CD4-positive, alpha-beta T cell (primary cell): ENCODE measurements around the gene RAD9A. TPM values are rescaled to one million over a fixed set of nuclear protein-coding genes. Genes with fewer than 3 reads are reported as not detected.

Experiments
- ATAC-seq: fragments of 200-7000 bp; cut with Tn5 transposase; one replicate; pipeline ENCODE4 v1.10.0; 2022; ENCODE audit warnings: mild to moderate bottlenecking; ENCODE audit not compliant: poor library complexity
- CTCF ChIA-PET: fragments of 350-600 bp; sonication (Branson Sonifier 250); formaldehyde crosslinking; loops from one replicate; lab custom pipeline; 2021; ENCODE audit warnings: antibody characterized with exemption, inconsistent platforms; lab: Charles Lee
- POLR2A ChIA-PET: fragments of 350-600 bp; sonication (Branson Sonifier 250); formaldehyde crosslinking; loops from one replicate; lab custom pipeline; 2021; ENCODE audit warnings: antibody characterized with exemption, inconsistent platforms; lab: Charles Lee
- DNase-seq, 14 experiments: peaks; one replicate each; pipeline ENCODE4 v3.0.0-alpha.2; 2013 to 2020; ENCODE audit warnings: mixed read lengths in 2 of 14
- H3K27ac ChIP-seq, 2 donors: one replicate each; pipeline versions ENCODE4 v1.5.1 to v1.7.0; 2013; ENCODE audit warnings: low read length in 2 of 2, low read depth in 1 of 2, mild to moderate bottlenecking in 1 of 2
- H3K27me3 ChIP-seq, 2 experiments: 1 replicate in 1 of 2; 2 replicates in 1 of 2; pipeline versions ENCODE4 v1.6.1 to v1.7.0; 2013; ENCODE audit warnings: low read length in 2 of 2, control low read depth in 1 of 2, mild to moderate bottlenecking in 1 of 2, moderate library complexity in 1 of 2; ENCODE audit not compliant: insufficient read depth in 2 of 2, control insufficient read depth in 1 of 2
- H3K36me3 ChIP-seq: one replicate; pipeline ENCODE4 v1.6.1; 2013; ENCODE audit warnings: low read length, control low read depth; ENCODE audit not compliant: insufficient read depth
- H3K4me1 ChIP-seq: one replicate; pipeline ENCODE4 v1.6.1; 2013; ENCODE audit warnings: low read length, control low read depth; ENCODE audit not compliant: insufficient read depth
- H3K4me3 ChIP-seq: one replicate; pipeline ENCODE4 v1.5.1; 2013; ENCODE audit warnings: mild to moderate bottlenecking, low read length, moderate library complexity
- H3K9me3 ChIP-seq, 2 experiments: 1 replicate in 1 of 2; 2 replicates in 1 of 2; pipeline versions ENCODE4 v1.6.1 to v1.7.0; 2013; ENCODE audit warnings: low read length in 2 of 2, mild to moderate bottlenecking in 2 of 2, control low read depth in 1 of 2, moderate library complexity in 1 of 2; ENCODE audit not compliant: control insufficient read depth in 1 of 2, insufficient read depth in 1 of 2
- H3K27ac Mint-ChIP-seq: one replicate; pipeline ENCODE4 v1.8.0; 2020; ENCODE audit warnings: mixed read lengths
- H3K27me3 Mint-ChIP-seq: one replicate; pipeline ENCODE4 v1.8.0; 2021; ENCODE audit warnings: mixed read lengths
- H3K36me3 Mint-ChIP-seq: one replicate; pipeline ENCODE4 v1.8.0; 2021; ENCODE audit warnings: low read depth, mixed read lengths
- H3K4me1 Mint-ChIP-seq: one replicate; pipeline ENCODE4 v1.8.0; 2021; ENCODE audit warnings: low read depth, mixed read lengths
- H3K4me3 Mint-ChIP-seq: one replicate; pipeline ENCODE4 v1.8.0; 2020; ENCODE audit warnings: mild to moderate bottlenecking, mixed read lengths
- H3K9me3 Mint-ChIP-seq: one replicate; pipeline ENCODE4 v1.8.0; 2020; ENCODE audit warnings: mixed read lengths
- CTCF ChIP-seq: fragments of 200-600 bp; IDR thresholded peaks from one replicate; pipeline ENCODE4 v1.8.0; 2022; ENCODE audit warnings: antibody characterized with exemption, mild to moderate bottlenecking
- intact Hi-C, 2 experiments: fragments of 100-400 bp; cut with DNase I in 1 of 2; cut with micrococcal nuclease in 1 of 2; formaldehyde crosslinking; loops; one replicate each; pipeline versions ENCODE4 v1.15.1 to v1.9.0; 2023 to 2025; cut with DNase I, micrococcal nuclease
- total RNA-seq, 174 experiments: library from RNA in 2 of 174; stranded (reverse) in 2 of 174; gene quantifications; one replicate each; pipeline ENCODE4 v1.2.3 and lab custom pipeline; 2021 to 2026

RAD9A gene
- total RNA-seq, 2 experiments from 2014 or later: 19.3 to 20.3 TPM

GRCh38 chr11:67406420-67406968 lies 14.7 kb downstream of the RAD9A start:
- POLR2A ChIA-PET: interaction anchor here (0.7 to 3.5 kb wide), 11 partner anchors 14 to 79 kb away, joined by 3 to 136 read pairs (median 9); partner anchors contain the start of genes AIP, PTPRCAP, RAD9A and RPS6KB2
- intact Hi-C loops: loop anchor here in 1 of 2 experiments (2.0 kb wide), 1 partner anchor 28 kb away; no protein-coding TSS in a partner anchor

GRCh38 chr11:67406969-67407687 lies 15.3 kb downstream of the RAD9A start:
- Histone ChIP-seq H3K4me3 (peak overlapping the region; percentile 100), H3K4me1 (peaks cover 92% of the 10 kb centered on the region), H3K9me3 (no peaks in the 10 kb centered on the region), H3K27ac (peak overlapping the region; percentile 41 to 84), H3K36me3 (peaks cover 48% of the 10 kb centered on the region), H3K27me3 (no peaks in the 10 kb centered on the region)
- H3K9me3 Mint-ChIP-seq: no peaks in the 10 kb centered on the region
- H3K36me3 Mint-ChIP-seq: peaks cover 54% of the 10 kb centered on the region
- peak in 5 of 14 experiments; percentile 41 to 73 (median 51) for DNase-seq
- H3K4me3 Mint-ChIP-seq: peak overlapping the region; percentile 88
- H3K27me3 Mint-ChIP-seq: no peaks in the 10 kb centered on the region
- ChIA-PET CTCF (interaction anchor here (0.5 to 1.9 kb wide), 15 partner anchors 9 to 99 kb away, joined by 3 to 8 read pairs (median 4); partner anchors contain the start of genes AIP, PITPNM1, POLD4 and RAD9A), POLR2A (interaction anchor here (0.7 to 3.5 kb wide), 15 partner anchors 9 to 98 kb away, joined by 3 to 136 read pairs (median 8); partner anchors contain the start of genes AIP, CORO1B, PITPNM1 and PTPRCAP)
- intact Hi-C loops: loop anchor here in 1 of 2 experiments (2.0 kb wide), 1 partner anchor 28 kb away; no protein-coding TSS in a partner anchor
- H3K4me1 Mint-ChIP-seq: peaks cover 84% of the 10 kb centered on the region
- peak overlapping the region; percentile 98 for H3K27ac Mint-ChIP-seq
- no peak for ATAC-seq
- no peak for TF ChIP-seq CTCF

More at GRCh38 chr11:67406420-67406968, 14.7 kb downstream of the RAD9A start:
- Mint-ChIP-seq H3K27ac (peak overlapping the region; percentile 98), H3K9me3 (no peaks in the 10 kb centered on the region), H3K4me1 (peaks cover 80% of the 10 kb centered on the region), H3K27me3 (no peaks in the 10 kb centered on the region), H3K36me3 (peaks cover 54% of the 10 kb centered on the region), H3K4me3 (peak overlapping the region; percentile 88)
- CTCF ChIA-PET: interaction anchor here (0.6 to 1.9 kb wide), 11 partner anchors 10 to 79 kb away, joined by 3 to 8 read pairs (median 4); partner anchors contain the start of genes AIP, POLD4 and RAD9A
- no peak for ATAC-seq
- Histone ChIP-seq H3K4me3 (peak overlapping the region; percentile 100), H3K27ac (peak overlapping the region; percentile 41 to 84), H3K9me3 (no peaks in the 10 kb centered on the region), H3K27me3 (no peaks in the 10 kb centered on the region), H3K36me3 (peaks cover 48% of the 10 kb centered on the region), H3K4me1 (peaks cover 88% of the 10 kb centered on the region)
- TF ChIP-seq CTCF: no peak
- no peak for DNase-seq

GRCh38 chr11:67407688-67408163 lies 15.9 kb downstream of the RAD9A start:
- Histone ChIP-seq H3K36me3 (peaks cover 48% of the 10 kb centered on the region), H3K4me3 (peak overlapping the region; percentile 100), H3K4me1 (peaks cover 92% of the 10 kb centered on the region), H3K27me3 (no peaks in the 10 kb centered on the region), H3K27ac (peak overlapping the region; percentile 65 to 84), H3K9me3 (no peaks in the 10 kb centered on the region)
- CTCF ChIA-PET: interaction anchor here (0.5 to 1.9 kb wide), 12 partner anchors 9 to 98 kb away, joined by 3 to 8 read pairs (median 4); partner anchors contain the start of genes AIP, PITPNM1, POLD4 and RAD9A
- TF ChIP-seq CTCF: no peak
- peak overlapping the region; percentile 88 for H3K4me3 Mint-ChIP-seq
- H3K9me3 Mint-ChIP-seq: no peaks in the 10 kb centered on the region
- H3K27ac Mint-ChIP-seq: peak overlapping the region; percentile 98
- ATAC-seq (no peak), DNase-seq (no peak)
- peaks cover 54% of the 10 kb centered on the region for H3K36me3 Mint-ChIP-seq
- H3K27me3 Mint-ChIP-seq: no peaks in the 10 kb centered on the region
- H3K4me1 Mint-ChIP-seq: peaks cover 89% of the 10 kb centered on the region
- intact Hi-C loops: loop anchor here (2.0 kb wide), 2 partner anchors 27 to 29 kb away; partner anchors contain the start of gene PTPRCAP (in 1 of the 2)
- POLR2A ChIA-PET: interaction anchor here (0.6 to 3.5 kb wide), 17 partner anchors 8 to 180 kb away, joined by 3 to 136 read pairs (median 9); partner anchors contain the start of genes AIP, CORO1B, PITPNM1 and POLD4
